Glomerular visceral epithelial cell (primary cell): ENCODE results near the gene SPECC1.

Source experiments
- DNase-seq: peaks from one replicate; pipeline ENCODE4 v3.0.0-alpha.2; 2016; ENCODE audit errors: extremely low spot score

SPECC1 gene

DNA sequence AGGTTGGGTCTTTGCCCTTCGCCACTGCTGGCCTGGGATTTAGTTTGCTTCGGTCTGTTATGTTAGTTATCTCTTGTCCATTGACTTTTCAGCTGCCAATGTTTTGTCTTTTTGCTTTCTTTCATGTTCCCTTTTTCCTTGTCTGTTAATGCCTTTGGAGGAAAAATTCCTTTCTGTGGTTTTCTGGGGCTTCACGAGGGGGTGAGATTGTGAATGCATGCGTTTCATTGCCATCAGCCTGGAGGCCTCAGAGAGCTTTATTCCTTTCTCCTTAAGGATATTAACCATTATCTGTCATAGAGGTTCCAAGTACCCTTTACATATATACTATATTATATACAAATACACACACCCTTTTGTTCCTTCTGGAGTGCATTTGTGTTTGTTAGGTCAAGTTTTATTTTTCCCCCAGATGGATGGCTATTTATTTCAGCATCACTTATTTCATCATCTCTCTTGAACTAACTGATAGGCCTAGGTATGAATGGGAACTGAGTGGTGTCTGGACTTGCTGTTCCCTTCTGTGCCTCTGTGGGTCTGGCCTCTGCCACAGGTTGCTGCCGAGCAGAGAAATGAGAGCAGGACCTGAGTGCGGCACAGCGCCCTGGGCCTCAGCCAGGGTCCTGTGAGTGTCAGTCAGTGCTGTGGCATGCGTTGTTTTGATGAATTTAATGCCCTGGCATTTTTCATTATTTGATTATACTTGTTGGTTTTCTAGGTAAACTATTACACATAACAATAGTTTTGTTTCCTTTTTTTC is 264.8 kb downstream of the SPECC1 start:
- DNase-seq: no peak

DNA sequence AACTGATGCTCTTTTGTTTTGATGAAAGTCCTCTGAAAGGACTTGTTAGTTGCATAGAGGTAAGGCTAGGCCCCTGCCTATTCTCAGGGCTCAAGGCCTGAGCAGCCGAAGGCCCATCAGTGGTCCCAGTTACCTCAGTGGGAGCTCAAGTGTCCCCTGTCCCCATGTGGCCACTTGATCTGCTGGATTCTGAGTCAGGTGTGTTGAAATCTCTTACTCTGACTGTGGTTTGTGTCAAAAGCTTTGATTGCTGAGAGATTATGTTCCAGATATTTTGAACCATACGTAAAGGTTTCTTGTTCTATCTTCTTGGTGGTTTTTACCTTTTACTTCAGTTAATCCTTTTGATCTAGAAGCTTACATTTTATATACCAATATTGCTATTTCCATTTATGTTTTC is 266.5 kb downstream of the SPECC1 start:
- no peak for DNase-seq

DNA sequence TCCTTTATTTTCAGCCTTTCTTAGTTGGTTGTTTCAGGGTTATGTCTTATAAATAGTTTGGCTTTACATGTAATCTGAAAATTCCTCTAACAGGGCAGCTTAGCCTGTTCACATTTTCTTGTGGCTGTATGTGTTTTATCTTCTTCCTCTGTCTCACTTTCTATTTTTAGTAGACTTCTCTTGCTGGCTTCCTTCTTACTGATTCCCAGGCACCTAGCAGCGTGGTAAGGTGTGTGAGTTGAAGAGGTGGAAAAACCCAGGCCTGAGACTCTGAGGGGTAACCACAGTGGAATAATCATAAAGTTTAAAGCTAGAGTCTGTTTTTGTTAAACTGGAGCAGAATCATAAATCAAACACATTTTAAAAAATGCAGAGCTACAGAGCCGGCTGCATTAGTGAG is 267.3 kb downstream of the SPECC1 start:
- DNase-seq: no peak

DNA sequence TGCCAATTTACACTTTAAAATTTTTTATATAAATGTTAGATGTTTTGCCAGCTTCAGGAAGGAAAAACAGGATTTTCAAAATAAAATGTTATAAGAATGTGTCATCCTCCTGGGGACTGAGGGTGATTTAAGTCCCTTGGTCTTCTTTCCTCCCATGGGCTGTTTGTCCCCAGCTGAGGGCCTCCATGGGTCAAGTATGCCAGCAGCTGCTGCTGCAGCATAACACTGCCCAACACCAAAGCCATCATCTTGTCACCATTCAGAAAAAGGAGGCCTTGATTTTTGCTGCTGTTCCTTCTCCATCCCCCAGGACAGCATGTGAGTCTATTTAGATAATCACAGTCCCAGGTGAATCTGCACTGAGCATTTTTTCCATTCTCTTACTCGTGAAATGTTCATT is 269.6 kb downstream of the SPECC1 start:
- no peak for DNase-seq

DNA sequence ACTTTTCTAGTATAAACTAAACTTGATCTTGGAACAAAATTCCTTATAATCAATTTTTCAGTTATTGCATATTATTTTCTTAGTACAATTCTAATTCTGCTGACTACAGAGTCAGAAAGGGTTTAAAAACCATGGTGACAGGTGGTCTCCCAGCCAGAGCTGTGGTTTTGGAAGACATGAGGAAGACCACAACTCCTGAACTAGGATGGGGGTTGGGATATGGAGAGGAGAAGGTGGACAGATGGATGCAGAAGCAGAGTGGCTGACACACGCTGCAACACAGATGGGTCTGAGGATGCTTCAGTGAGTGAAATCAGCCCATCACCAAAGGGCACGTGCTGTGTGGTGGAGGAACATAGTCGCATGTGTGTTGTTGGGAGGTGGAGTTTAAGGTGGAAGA is 270.5 kb downstream of the SPECC1 start:
- no peak for DNase-seq

DNA sequence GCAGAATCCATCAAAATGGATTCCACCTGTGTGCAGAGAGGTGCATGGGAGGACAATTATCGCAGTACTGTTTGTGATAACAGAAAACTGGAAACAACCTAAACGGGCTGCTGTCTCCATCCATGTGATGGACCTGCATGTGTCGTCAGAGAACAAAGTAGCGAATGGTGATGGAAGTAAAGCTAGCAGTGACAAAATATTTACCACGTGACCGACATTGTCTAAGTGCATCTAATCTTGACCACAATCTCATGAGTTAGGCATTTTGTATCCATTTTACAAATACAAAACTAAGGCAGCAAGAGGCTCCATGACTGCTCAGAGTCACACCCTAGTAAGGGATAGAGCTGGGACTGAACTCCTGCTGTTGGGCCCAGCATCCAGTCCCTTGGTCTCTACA is 270.9 kb downstream of the SPECC1 start:
- no peak for DNase-seq

DNA sequence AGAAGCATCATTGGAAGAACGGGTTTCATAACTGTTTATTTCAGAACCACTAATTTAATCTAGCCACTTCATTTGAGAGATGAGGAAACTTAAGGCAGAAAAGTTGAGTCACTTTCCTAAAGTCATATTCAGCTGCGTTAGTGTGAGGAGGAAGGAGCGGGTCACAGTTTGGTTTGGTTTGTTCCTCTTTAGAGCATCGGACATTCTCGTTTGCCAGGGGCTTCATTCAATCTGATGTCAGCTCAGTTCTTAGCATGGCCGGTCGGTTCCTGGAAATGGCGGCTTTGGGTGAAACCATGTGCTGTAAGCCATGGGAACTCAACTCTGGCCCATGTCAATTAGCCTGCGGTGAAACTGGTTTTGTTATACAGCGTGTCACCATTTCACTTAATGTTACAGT is 271.7 kb downstream of the SPECC1 start:
- DNase-seq: no peak

DNA sequence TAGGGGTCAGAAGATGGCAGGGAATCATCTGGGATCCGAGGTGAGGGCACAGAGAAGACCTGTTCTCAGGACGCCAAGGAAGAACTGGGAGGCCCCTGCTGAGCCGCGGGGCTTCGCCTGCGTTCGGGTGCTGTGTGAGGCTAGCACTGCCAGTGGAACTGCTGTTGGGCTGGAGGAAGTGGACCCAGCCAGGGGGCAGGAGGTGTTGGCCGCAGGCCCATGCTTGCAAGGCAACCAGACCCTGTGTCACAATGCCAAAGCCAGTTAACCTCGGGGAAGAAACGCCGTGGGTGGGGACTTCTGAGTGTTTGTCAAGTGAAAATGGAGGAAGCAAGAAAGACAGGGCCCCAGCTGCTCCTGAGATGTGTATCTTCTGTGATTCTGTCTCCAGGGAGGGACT is 272.7 kb downstream of the SPECC1 start:
- DNase-seq: no peak

DNA sequence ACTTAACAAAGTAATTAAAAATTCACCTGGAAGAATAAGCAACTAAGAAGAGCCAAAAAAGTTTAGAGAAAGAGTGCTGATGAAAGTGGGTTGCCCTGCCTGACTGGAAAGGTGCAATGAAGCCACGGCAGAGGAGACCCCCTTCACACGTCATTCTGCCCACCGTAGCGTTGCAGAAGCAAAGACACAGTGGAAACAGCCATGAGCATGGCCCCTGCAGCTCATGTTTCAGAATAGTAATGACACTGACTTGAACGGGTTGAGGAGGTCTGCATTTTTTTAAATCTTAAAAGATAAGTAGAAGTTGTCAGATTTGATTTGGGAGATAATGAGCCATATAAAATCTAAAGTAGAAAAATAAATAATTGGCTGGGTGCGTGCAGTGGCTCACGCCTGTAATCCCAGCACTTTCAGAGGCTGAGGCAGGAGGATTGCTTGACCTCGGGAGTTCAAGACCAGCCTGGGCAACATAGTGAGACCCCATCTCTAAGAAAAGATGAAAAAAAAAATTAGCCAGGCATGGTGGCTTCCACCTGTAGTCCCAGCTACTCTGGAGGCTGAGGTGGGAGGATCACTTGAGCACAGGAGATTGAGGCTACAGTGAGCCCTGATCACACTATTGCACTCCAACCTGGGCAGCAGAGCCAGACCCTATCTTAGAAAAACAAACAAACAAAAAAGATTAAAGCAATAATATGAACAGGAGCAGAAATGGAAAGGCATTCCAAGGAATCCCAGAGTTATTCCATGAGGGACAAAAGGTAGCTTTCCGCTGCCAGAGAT is 273.6 kb downstream of the SPECC1 start:
- DNase-seq: no peak

DNA sequence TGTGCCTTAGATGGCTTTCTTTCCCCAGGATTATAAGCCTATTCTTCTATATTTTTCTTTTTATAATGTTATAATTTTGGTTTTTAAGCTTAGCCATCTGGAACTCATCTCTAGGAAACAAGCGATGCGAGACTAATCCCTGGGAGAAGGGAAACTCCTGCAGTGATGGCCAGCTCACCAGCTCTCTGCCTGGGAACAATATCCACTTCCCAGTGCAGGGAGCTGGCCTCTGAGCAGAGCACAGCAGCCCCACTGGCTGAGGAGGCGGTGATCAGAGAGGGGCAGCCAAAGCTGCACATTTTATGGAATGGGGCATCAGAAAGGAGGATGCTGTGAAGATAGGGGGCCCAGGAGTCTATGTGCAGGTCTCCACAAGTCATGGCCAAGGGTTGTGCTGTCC is 274.9 kb downstream of the SPECC1 start:
- DNase-seq: peak; percentile 62

DNA sequence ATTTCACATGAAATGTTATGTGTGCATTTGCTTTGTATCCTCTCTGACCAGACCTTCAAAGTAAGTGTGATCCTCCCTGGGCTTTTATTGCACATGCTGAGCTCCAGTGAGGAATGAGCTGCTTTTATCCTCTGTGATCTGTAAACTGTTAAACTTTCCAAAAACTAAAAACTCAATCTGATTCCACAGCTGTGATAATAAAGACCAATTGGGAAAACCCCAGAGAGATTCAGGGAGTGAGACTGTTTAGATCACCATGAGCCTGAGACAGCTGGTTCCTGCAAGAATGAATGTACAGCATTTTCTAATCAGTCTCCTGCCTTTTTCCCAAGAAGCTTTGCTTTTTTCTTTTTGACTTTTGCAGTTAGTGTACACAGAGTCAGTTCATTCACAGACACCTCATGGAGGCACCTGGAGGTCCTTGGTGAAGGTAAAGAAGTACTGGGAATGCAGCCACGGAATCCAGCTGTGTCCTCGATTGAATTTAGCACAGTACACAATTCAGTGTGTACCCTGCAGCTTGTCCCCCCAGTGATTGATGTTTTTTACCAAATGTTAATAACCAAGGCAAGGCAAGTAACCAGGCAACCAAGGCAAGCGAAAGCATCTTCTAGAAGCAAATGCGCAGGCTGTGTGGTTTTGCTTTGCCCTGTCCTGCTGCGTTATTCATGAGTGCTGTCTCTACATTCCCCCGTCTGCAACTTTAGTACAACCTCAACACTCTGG is 275.6 kb downstream of the SPECC1 start:
- DNase-seq: no peak

DNA sequence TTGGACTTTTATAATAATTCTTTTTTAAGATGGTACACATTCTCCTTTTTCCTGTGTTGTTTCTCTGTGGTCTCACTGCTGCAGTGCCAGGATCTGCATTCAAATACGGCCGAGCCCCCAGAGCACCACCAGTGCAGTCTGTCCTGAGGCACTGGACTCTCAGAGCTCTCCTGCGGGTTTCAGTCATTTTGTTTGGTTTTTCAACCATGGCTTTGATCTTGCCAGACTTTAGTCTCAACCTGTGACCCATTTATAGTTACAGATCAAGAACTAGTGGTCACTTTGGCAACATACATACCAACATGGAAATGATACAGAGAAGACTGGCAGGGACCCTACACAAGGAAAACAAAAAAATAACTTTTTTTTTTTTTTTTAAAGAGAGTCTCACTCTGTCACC is 280.8 kb downstream of the SPECC1 start:
- DNase-seq: no peak

DNA sequence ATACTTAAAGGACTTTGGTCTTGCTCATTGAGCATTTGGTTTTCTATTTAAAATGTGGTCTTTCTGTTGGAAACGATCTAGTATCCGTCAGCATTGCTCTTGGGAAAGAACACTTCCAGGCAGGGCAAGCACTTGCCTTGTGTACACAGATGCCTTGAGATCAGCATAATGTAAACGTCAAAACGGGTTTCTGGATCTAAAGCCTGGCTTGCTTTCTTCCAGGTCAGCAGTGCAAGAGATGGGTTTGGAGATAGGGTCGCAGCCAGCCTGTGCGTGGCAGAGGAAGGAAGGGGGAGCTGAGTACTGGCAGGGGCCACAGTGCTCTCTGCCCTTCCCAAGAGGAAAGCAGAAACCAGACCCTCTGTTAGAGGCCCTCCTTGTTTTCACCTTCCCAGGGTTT is 282.7 kb downstream of the SPECC1 start:
- DNase-seq: no peak

DNA sequence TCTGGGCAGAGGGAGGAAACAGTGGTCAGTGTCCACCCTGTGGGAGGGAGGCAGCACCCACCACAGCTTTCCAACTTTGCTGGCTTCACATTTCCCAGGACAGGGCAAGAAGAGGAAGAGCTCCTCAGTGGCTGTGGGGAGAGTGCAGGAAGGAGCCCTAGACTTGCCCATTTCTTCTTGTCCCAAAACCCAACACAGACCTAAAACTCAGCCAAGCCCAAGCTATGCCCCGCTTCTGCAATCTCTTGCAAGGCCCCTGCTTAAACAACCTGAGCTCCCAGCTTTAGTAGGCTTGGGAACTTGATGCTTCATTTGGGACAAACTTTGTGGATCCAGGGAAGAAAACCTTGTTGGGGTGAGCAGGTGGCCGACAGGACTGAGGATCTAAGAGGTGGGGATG is 284.3 kb downstream of the SPECC1 start:
- no peak for DNase-seq

DNA sequence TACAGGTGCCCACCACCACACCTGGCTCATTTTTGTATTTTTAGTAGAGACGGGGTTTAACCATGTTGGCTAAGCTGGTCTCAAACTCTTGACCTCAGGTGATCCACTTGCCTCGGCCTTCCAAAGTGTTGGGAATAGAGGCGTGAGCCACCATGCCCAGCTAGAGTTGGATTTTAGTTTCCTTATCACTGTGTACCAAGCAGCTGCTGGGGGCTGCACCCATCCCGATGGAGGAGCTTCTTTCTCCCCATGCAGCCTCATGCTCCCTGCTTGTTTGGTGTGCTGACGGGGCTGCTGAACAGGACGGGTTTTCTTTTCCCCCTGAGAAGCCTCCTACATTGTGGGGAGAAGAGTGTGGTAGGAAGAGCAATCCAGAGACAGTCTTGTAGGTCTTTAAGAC is 285.0 kb downstream of the SPECC1 start:
- no peak for DNase-seq

DNA sequence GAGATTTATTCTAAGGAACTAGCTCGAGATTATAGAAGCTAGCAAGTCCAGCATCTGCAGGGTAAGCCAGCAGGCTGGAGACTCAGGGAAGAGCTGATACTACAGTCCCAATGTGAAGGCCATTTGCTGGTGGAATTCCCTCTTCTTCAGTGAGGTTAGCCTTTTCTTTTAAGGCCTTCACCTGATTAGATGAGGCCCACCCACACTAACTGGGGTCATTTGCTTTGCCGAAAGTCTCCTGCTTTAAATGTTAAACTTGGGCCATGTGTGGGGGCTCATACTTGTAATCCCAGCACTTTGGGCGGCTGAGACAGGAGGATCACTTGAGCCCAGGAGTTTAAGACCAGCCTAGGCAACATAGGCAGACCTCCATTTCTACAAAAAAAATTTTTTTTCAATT is 289.9 kb downstream of the SPECC1 start:
- DNase-seq: no peak

DNA sequence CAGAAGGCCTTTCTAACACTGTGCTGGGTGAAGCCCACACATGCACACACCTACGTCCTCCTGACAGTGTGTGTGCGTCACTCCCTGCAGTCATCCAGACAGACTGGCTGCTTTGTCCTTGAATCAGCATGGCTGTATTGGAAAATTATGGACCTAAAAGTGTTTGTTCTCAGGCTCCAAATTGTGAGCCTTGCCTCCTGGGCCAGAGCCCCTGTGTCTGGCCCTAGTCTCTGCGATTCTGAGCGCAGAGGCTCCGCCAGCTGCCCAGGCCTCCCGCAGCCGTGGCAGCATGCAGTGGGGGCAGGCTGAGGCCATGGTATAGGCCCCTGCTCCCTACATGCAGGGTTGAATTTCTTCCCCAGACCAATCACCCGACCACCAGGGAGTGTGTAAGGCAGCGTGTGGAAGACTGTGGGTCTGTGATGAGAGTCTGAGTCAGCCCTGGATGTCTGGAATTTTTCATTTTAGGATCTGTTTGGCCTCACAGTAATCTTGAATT is 291.3 kb downstream of the SPECC1 start:
- peak; percentile 45 for DNase-seq

DNA sequence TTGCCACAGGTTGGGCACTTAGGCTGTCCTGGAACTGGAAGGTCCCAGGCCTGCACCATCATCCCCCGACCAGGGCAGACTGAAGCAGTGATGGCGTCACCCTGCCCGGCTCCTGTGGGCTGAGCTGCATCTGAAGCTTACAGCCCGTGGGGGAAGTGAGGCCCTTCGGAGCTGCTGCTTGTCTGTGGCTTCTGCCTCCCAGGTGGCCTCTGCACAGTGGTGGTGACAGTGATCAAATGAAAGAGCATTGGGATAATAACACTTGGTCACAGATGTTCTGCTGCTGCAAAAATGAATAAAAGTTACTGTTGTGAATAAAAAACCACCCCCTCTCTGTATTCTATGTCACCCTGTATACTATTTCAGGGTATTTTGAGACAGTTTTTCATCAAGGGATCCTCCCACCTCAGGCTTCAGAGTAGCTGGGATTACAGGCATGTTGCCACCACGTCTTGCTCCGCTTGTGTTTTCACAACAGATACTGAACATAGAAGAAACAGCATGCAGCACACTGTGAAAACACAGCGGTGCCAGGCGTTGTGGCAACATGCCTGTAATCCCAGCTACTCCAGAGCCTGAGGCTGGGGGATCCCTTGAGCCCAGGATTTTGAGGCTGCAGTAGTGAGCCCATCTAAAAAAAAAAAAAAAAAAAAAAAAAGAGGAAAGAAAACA is 293.2 kb downstream of the SPECC1 start:
- no peak for DNase-seq

DNA sequence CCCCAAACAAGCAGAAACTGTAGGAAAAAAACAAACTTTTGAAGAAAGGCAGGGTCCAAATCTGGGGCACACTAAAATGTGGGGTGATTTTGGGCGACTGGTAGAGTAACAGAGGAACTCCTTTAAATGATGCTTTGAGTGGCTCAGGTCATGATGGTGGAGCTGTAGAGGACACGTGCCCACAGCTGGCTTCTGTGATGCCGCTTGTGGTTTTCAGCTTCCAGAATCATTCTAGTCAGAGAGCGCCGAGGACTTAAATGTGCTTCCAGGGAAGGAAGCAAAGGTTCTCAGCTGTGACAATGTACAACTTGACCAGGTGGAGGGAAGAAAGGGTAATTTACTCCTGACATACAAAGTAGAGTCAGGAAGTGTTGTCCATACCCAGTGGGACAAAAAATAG is 295.8 kb downstream of the SPECC1 start:
- DNase-seq: no peak

DNA sequence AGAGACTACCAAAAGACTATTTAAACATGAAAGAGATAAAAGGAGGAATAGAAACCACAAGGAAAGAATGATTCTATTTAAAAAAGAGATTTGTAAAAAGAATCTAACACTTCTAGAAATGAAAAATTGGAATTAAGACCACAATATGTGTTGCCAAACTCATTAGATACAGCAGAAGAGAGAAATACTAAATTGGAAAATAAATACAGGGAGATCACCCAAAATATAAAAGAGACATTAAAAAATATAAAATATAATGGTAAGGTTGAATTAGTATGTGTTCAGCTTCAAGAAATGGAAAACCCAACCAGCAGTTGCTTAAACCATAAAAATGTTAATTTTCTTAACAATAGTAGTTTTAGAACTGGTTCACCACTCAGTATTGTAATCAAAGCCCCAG is 297.8 kb downstream of the SPECC1 start:
- no peak for DNase-seq

DNA sequence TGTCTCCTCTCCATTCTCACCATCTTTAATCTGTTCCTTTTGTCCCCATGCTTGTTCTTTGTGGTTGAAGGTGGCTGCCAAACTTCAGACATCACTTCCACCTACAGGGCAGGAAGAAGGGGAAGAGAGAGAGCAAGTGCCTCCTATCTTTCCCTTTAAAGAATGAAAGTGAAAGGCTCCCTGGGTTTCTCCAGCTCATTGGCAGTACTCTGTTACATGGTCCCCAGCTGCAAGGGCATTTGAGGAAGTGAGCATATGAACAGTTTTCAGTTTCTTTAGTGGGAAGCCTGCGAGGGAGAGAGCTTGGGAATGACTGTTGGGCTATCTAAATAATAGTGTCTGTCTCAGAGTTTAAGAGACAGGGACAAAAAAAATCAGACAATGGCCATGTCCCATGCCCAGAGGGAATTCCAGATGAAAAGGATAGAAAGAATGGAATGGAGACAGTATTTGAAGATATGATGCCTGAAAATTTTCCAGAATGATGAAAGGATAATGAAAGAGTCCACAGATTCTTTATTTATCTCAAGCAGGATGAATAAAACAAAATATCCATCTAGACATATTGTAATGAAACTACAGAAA is 298.3 kb downstream of the SPECC1 start:
- no peak for DNase-seq

DNA sequence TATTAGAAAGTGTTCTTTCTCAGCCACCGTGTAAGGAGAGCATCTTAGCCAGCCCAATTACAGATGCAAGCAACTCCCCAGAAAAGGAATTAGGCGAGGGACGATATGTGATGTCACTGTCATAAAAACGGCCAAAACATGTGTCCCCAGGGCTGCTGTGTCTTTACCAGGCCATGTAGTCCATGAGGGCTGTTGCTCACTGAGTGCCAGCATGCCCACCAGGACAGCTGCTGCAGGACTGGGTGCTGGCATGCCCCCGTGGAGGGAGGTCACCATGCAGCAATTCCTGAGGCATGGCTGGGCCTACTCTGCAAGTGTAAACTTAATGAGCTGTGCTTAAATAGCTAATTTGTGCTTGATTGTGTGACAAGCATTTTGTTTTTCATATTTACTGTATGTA is 301.3 kb downstream of the SPECC1 start:
- DNase-seq: no peak
